ENCODE measurements around the gene OOSP4B. TPM values are rescaled to one million over a fixed set of nuclear protein-coding genes. Genes with fewer than 3 reads are reported as not detected.

The OOSP4B gene
- total and polyA plus RNA-seq, 2 of the 4 experiments (the other 2 are of a cell fraction): not detected

GRCh38 chr11:60078745-60079144 is 61.8 kb downstream of the OOSP4B start:
- H3K4ac ChIP-seq (ENCODE audit: low read depth, low read length): no peak overlapping the region
- H3K9me1 ChIP-seq (ENCODE audit: insufficient read depth, low read length): no peaks in the 10 kb centered on the region
- no peak overlapping the region for H2BK5ac ChIP-seq (ENCODE audit: low read depth, low read length, poor library complexity, severe bottlenecking)
- no peak overlapping the region for H4K91ac ChIP-seq (ENCODE audit: insufficient read depth, low read depth, low read length)
- H3K27me3 ChIP-seq (ENCODE audit: control insufficient read depth, insufficient read depth, low read length): no peaks in the 10 kb centered on the region
- no peak overlapping the region for H3K56ac ChIP-seq (ENCODE audit: extremely low read depth, insufficient read depth, low read length)
- intact Hi-C loops (cut with micrococcal nuclease) (no loop called here), in situ Hi-C loops (cut with MboI; ENCODE audit: low sequenced_read_pairs) (no loop called here), dilution Hi-C loops (cut with HindIII; ENCODE audit: low sequenced_read_pairs, unreplicated experiment) (no loop called here)
- BruUV-seq (replicated peaks): no TSS peak
- no peak for TF ChIP-seq MXI1 (IDR thresholded peaks at IDR 0.05; ENCODE audit: borderline replicate concordance, low read depth, low read length)
- TF ChIP-seq SMC3 (IDR thresholded peaks at IDR 0.05; ENCODE audit: low read depth, low read length): no peak
- no peak for TF ChIP-seq CHD1 (IDR thresholded peaks at IDR 0.05; ENCODE audit: low read depth, low read length)
- TF ChIP-seq ELK1 (IDR thresholded peaks at IDR 0.05; ENCODE audit: borderline replicate concordance, low read depth, low read length): no peak
- no peak for TF ChIP-seq MAFK (IDR thresholded peaks at IDR 0.05; ENCODE audit: low read depth, low read length)
- no peak for TF ChIP-seq CEBPB (IDR thresholded peaks at IDR 0.05; ENCODE audit: low read depth, low read length)
- no peaks in the 10 kb centered on the region for H3K79me1 ChIP-seq (ENCODE audit: low read depth in 1 of 2, low read length in 2 of 2)
- H2BK20ac ChIP-seq (ENCODE audit: low read depth, low read length): no peak overlapping the region
- H2BK15ac ChIP-seq (ENCODE audit: low read depth, low read length): no peak overlapping the region
- no peaks in the 10 kb centered on the region for H3K4me1 ChIP-seq (ENCODE audit: control insufficient read depth, insufficient read depth, low read length)
- no peak overlapping the region for H3K23ac ChIP-seq (ENCODE audit: low read depth, low read length)
- H3K9me3 ChIP-seq (ENCODE audit: control insufficient read depth, insufficient read depth, low read length): peaks cover 3% of the 10 kb centered on the region; the same call in 1 of the 2 replicates
- CTCF ChIA-PET: no interaction called here
- H4K20me1 ChIP-seq (ENCODE audit: insufficient read depth, low read length): no peaks in the 10 kb centered on the region
- no peak overlapping the region for H2BK120ac ChIP-seq (ENCODE audit: low read depth, low read length)
- no peak overlapping the region for H2AFZ ChIP-seq (replicated peaks; ENCODE audit: low read length, poor library complexity)
- H3K18ac ChIP-seq (ENCODE audit: low read depth, low read length): no peak overlapping the region
- no peak overlapping the region for H3K14ac ChIP-seq (replicated peaks; ENCODE audit: low read depth, low read length)
- H4K5ac ChIP-seq (ENCODE audit: low read depth, low read length): no peak overlapping the region
- H3K36me3 ChIP-seq (ENCODE audit: control insufficient read depth, insufficient read depth, low read length): no peaks in the 10 kb centered on the region
- H4K8ac ChIP-seq (ENCODE audit: low read depth in 2 of 2, low read length in 2 of 2): no peak overlapping the region
- H3K4me3 ChIP-seq (ENCODE audit: insufficient read depth, low read depth, low read length): no peak overlapping the region
- ATAC-seq (ENCODE audit: low read depth) (no peak), DNase-seq (no peak)
- H3K4me2 ChIP-seq (ENCODE audit: low read depth, low read length): no peak overlapping the region
- no CpG with 5 or more reads among the region's 4 CpGs for WGBS, 2 experiments (ENCODE audit: extremely low coverage in 2 of 2, insufficient read length in 1 of 2)
- H3K27ac ChIP-seq (ENCODE audit: insufficient read depth, low read length): no peak overlapping the region
- POLR2A ChIA-PET (ENCODE audit: unreplicated experiment): no interaction called here
- no peak overlapping the region for H2AK9ac ChIP-seq (replicated peaks; ENCODE audit: low read depth, low read length, poor library complexity)
- H2AK5ac ChIP-seq (ENCODE audit: low read depth, low read length): no peak overlapping the region
- H3K9ac ChIP-seq (ENCODE audit: low read depth, low read length): no peak overlapping the region
